IPS-18c (cell line): ENCODE data around the gene DNER.
"Not testable (repeated sequence)": the region's sequence is repeated elsewhere in the genome, so short reads cannot be mapped to it uniquely, and the experiment has no call there.

ENCODE experiments used
- H3K4me3 ChIP-seq: 2 replicates; pipeline ENCODE4 v1.7.0; 2013; ENCODE audit warnings: low read depth, mild to moderate bottlenecking, low read length, moderate library complexity; ENCODE audit not compliant: insufficient read depth
- H3K9me3 ChIP-seq: one replicate; pipeline ENCODE4 v1.6.1; 2013; ENCODE audit warnings: mild to moderate bottlenecking, low read length, moderate library complexity; ENCODE audit not compliant: control insufficient read depth, insufficient read depth

DNER gene

GRCh38 chr2:229511524-229511923 is 202.8 kb downstream of the DNER start:
- Histone ChIP-seq H3K9me3 (no peaks in the 10 kb centered on the region), H3K4me3 (no peak overlapping the region)

GRCh38 chr2:229506699-229507098 is 207.7 kb downstream of the DNER start:
- not testable (repeated sequence) for H3K4me3 ChIP-seq, H3K9me3 ChIP-seq

DNA sequence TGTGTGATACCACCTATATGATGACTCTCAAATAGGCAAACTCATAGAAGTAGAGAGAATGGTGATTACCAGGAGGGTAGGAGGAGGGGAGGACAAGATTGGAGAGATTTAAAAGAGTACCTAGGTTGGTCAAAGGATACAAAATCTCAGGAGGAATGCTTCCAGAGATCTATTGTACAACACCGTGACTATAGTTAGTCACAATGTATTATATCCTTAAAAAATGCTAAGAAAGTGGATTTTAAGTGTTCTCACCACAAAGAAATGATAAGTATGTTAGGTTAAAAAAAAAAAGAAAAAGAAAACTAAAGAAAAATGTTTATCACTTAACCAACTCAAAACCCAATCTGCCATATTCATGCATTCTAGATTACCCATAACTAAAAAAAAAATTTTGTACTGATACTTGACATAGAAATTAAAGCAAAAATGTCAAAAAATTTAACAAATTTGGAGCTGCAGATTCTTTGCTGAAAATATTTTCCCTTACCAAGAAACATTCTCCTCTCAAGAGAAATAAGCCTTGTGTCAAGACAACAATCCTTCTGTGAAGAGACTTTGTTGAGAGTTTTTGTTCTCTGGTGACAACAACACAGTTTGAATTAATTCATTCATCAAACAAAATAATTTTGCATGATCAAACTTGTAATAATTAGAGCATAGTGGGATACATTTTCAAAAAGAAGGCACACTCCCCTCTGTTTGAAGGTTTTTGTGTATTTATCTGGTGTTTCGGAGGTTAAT is 213.1 kb downstream of the DNER start:
- no peaks in the 10 kb centered on the region for H3K9me3 ChIP-seq
- no peak overlapping the region for H3K4me3 ChIP-seq

DNA sequence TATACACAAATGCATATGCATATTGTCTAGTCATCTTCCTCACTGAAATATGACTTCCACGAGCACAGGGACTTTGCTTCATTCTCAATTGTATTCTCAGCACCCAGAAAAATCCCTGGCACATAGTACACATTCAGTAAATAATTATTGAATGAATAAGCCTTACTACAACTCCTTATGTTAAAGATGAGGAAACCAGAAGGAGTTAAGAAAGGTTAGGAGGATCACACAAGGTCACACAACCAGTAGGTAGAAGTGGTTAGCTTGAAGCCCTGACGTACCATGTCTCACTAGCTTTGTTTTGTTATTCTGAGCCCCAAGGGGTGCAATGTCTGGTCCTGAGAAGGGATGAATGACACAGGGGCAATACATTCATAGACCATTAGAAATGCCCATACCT is 222.3 kb downstream of the DNER start:
- no peak overlapping the region for H3K4me3 ChIP-seq

DNA sequence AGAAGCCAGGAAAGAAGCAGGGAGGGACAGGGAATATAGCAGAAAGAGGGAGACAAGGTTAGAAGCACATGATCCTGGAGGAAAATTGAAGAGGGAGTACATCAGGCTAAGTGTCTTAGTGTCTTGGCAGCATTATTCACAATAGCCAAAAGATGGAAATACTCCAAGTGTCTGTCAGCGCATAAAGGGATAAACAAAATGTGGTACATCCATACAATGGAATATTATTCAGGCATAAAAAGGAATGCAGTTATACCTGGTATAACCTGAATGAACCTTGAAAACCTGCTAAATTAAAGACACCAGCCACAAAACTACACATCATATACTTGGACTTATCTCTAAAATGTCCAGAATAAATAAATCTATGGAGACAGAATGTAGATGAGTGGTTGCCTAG is 224.2 kb downstream of the DNER start:
- Histone ChIP-seq H3K9me3 (no peaks in the 10 kb centered on the region), H3K4me3 (no peak overlapping the region)

More for the DNA sequence above, 222.3 kb downstream of the DNER start:
- H3K9me3 ChIP-seq = no peaks in the 10 kb centered on the region

DNA sequence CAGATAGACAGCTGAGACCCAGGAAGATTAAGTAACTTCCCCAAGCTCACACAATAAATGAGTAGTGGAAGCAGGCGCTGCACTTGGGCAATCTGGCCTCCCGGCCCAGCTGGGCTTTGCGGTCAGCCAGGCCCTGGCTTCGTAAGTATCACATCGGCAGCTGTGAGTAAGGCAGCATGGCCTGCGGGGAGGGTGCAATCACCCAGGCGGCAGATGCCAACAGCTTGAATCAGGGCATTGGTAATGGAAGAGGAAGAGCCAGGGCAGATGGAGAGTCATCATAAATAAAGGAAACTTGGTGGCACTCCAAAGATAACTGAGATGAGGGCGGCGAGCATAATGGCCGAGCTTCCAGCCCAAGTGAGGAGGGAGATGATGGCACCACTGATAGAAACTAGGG is 225.3 kb downstream of the DNER start:
- Histone ChIP-seq H3K9me3 (no peaks in the 10 kb centered on the region), H3K4me3 (no peak overlapping the region)

DNA sequence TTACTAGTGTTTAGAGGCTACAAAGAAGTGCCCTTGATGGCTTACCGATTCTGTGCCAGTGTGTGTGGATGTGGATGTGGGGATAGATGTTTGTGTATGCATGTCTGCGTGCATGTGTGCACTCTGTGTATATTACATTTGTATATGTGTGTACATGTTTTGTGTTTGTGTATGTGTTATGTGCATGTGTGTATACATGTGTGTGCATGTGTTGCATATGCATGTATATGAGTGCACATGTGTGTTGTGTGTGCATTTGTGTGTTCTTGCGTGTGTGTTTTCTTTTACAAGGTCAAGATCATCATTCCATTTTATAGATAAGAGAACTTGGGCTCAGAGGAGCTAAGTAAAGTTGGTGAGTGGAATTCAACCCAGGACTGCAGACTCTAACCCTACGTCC is 226.1 kb downstream of the DNER start:
- H3K4me3 ChIP-seq = no peak overlapping the region
- H3K9me3 ChIP-seq = no peaks in the 10 kb centered on the region

- Histone ChIP-seq H3K9me3 (no peaks in the 10 kb centered on the region), H3K4me3 (no peak overlapping the region)
Observed at GRCh38 chr2:229486673-229487072, 227.7 kb downstream of the DNER start.

- Histone ChIP-seq H3K9me3 (no peaks in the 10 kb centered on the region), H3K4me3 (no peak overlapping the region)
Observed at GRCh38 chr2:229485857-229486256, 228.5 kb downstream of the DNER start.

DNA sequence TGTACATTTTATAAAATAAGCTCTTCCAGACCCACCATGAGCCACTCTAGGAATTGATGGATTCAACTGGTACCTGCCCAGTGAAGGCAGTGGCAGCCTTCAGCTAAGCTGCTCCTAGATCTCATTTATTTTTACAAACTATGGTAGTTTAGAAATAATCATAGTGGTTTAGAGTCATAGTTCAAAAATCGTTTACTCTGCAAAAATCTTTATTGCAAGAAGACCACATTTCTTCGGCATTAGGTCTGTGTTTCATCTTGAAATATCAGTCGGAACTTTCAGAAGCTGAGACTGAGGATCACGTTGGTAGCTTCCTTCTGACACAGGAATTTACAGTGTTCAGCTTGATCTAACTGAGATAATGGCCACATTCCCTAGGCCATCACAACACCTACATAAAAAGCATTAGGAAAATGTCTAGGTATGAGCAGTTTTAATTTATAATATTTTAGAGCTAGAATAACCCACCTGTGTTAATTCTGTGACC is 237.0 kb downstream of the DNER start:
- no peak overlapping the region for H3K4me3 ChIP-seq

DNA sequence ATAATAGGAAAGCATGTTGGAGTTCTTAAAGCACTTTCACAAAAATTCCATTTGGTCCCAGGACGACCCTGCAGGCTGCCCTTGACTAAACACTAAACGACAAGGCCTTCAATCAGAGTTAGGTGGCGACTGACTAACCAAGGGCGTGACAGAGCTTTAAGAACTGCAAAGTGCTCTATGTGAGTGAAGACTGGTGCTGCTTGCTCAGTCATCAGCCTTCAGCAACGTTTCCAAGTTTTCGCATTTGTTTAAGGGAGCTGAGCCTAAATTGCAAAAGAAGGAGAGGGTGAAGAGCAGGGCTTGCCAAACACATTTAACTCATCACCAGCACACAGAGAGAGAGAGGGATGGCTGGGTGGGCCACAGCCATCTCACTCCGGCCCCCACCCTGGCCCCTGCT is 238.6 kb downstream of the DNER start:
- H3K4me3 ChIP-seq = no peak overlapping the region
- no peaks in the 10 kb centered on the region for H3K9me3 ChIP-seq

More for the DNA sequence above, 237.0 kb downstream of the DNER start:
- H3K9me3 ChIP-seq = no peaks in the 10 kb centered on the region

- Histone ChIP-seq H3K4me3 (no peak overlapping the region), H3K9me3 (no peaks in the 10 kb centered on the region)
Observed at GRCh38 chr2:229474125-229474524, 240.2 kb downstream of the DNER start.

DNA sequence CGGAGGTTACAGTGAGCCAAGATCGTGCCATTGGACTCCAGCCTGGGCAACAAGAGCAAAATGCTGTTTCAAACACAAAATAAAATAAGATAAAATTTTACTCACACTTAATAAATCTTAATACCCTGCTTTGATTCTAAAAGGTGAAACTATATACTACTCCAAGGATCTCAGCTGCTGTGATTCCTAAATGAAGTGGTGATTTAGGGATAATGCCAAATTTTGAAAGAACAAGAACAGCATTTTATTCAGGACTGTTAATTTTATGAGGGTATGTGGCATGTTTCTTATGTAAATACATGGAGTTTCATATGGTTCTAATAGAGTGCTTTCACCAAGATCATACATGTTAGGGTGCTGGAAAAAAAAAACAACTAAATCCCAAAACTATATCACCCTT is 243.6 kb downstream of the DNER start:
- Histone ChIP-seq H3K4me3 (no peak overlapping the region), H3K9me3 (no peaks in the 10 kb centered on the region)

DNA sequence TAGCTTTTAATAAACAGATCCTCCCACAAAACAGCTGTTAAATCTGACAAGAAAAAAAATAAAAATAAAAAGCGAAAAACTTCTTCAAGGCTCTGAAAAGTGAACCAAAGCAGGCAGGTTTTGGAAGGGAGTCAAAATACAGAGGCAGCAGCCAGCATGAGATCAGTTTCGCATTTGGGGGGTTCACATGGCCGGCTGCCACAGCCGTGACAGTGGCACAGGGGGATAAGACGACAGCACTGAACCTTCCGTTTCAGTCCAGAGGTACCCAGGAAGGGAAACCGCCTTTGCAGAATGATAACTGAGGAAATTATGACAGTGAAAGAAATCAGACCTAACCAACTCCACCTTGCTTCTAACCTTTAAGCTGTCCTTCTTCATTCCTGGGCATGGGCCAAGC is 246.6 kb downstream of the DNER start:
- Histone ChIP-seq H3K9me3 (no peaks in the 10 kb centered on the region), H3K4me3 (no peak overlapping the region)

- no peaks in the 10 kb centered on the region for H3K9me3 ChIP-seq
- H3K4me3 ChIP-seq = no peak overlapping the region
Observed at GRCh38 chr2:229463841-229464346, 250.5 kb downstream of the DNER start.

DNA sequence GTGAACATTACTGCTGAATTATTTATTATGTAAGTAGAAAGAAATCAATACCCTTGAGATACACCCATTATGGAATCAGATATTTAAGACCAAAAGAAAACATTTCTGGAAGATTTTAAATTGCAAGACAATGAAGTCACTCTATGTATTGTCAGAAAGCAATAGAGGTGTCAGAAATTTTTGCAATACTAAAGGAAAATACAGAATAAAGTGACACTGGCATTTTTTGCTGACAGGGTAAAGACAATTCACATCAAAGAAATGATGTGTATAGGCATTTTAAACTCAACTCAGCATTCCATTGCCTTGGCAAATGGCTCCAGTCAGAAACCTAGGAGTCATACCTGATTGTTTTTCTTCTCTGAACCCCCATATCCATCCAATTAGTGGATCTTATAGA is 252.2 kb downstream of the DNER start:
- Histone ChIP-seq H3K4me3 (no peak overlapping the region), H3K9me3 (no peaks in the 10 kb centered on the region)

DNA sequence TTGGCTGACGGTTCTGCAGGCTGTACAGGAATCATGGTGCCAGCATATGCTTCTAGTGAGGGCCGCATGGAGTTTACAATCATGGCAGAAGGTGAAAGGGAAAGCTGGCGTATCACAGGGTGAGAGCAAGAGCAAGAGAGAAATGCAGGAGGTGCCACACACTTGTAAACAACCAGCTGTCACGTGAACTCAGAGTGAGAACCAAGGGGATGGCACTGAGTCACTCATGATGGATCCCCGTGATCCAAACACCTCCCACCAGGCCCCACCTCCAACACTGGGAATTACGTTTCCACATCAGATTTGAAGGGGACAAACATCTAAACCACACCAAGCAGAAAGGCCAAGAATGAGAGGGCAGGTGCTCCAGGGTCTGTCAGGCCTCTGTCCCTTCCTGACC is 258.3 kb downstream of the DNER start:
- H3K4me3 ChIP-seq = no peak overlapping the region
- H3K9me3 ChIP-seq = no peaks in the 10 kb centered on the region

- Histone ChIP-seq H3K9me3 (no peaks in the 10 kb centered on the region), H3K4me3 (no peak overlapping the region)
Observed at GRCh38 chr2:229454934-229455631, 259.3 kb downstream of the DNER start.
